IMR-90 (cell line): ENCODE results near the gene HOXB1. TPM values are rescaled to one million over a fixed set of nuclear protein-coding genes. Genes with fewer than 3 reads are reported as not detected.

Experiments used
- POLR2A ChIP-seq: IDR thresholded peaks from 2 replicates; pipeline ENCODE4 v1.6.1; 2012; ENCODE audit warnings: mild to moderate bottlenecking, low read depth, low read length
- RCOR1 ChIP-seq: IDR thresholded peaks from 2 replicates; pipeline ENCODE4 v1.6.1; 2012; ENCODE audit warnings: mild to moderate bottlenecking, low read length, improper control_type of control experiment; ENCODE audit not compliant: insufficient replicate concordance
- polyA plus RNA-seq, 3 experiments: library from polyadenylated mRNA; depleted of rRNA; stranded (reverse); fragments of >200 nt; gene quantifications; 2 replicates each; pipeline ENCODE4 v1.2.3, GENCODE V29; 2012; ENCODE audit warnings: low replicate concordance in 1 of 3
- total RNA-seq: library from RNA; depleted of rRNA; stranded (reverse); fragments of >200 nt; gene quantifications from 2 replicates; pipeline ENCODE4 v1.2.3, GENCODE V29; 2012
- TF ChIP-seq, protein P1 (sequence below): conservative IDR thresholded peaks from 2 replicates; pipeline ENCODE4 v1.5.1; 2012; ENCODE audit warnings: mild to moderate bottlenecking, low read depth, low read length, improper control_type of control experiment

The HOXB1 gene
- total and polyA plus RNA-seq, 2 of the 4 experiments (the other 2 are of a cell fraction): not detected

DNA sequence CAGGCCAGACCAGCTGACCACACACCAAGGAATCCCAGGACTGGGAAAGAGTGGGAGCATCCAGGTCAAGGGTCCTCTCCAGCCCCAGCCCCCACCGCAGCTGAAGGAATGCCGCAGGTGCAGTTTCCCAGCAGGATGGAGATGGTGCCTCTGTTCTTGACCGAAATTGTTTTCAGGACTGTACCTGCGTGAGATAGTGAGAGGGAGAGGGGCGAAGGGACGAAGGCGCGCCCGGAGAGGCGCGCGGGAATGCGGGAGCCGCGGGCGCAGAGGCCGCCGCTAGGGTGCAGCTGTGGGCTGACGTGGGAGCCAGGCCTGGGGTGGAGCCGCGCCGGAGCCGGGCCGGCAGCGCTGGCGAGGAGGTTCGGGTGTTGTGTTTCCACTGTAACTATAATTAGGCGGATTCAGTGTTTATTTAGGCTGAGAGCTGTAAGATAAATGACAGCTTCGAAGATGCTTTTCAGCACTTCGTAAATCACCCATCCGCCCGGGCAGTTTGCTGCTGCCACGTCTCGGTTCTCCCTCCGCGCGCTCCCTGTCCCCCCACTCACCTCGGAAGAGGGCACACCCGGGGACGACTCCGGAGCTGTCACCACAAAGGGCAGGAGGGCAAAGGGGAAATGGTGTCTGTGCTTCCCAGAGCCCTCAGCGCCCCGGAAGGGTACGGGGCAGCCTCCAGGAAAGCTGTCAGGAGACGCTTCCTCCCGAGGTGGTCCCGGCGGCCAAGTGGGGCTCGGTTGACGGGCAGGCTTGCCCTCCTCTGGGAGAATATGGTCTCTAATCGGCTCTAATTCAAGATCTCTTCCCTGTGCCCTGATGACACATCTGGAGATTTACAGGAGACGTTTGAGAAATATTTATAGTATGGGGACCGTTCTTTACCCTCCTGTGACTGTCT, 38.2 kb downstream of the HOXB1 start (continued):
- TF ChIP-seq, protein P1, sequence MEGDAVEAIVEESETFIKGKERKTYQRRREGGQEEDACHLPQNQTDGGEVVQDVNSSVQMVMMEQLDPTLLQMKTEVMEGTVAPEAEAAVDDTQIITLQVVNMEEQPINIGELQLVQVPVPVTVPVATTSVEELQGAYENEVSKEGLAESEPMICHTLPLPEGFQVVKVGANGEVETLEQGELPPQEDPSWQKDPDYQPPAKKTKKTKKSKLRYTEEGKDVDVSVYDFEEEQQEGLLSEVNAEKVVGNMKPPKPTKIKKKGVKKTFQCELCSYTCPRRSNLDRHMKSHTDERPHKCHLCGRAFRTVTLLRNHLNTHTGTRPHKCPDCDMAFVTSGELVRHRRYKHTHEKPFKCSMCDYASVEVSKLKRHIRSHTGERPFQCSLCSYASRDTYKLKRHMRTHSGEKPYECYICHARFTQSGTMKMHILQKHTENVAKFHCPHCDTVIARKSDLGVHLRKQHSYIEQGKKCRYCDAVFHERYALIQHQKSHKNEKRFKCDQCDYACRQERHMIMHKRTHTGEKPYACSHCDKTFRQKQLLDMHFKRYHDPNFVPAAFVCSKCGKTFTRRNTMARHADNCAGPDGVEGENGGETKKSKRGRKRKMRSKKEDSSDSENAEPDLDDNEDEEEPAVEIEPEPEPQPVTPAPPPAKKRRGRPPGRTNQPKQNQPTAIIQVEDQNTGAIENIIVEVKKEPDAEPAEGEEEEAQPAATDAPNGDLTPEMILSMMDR: peak; percentile 86
- TF ChIP-seq POLR2A (no peak), RCOR1 (no peak)
